ENCODE measurements around the gene INSYN1.
"Not testable (repeated sequence)": the region's sequence is repeated elsewhere in the genome, so short reads cannot be mapped to it uniquely, and the experiment has no call there.

- not testable (repeated sequence) for TF ChIP-seq CTCF (conservative IDR thresholded peaks at IDR 0.05; ENCODE audit: low read length); EZH2phosphoT487 (IDR thresholded peaks at IDR 0.05; ENCODE audit: borderline replicate concordance, low read depth, low read length)
These were observed 50.6 kb downstream of the INSYN1 start for GRCh38 chr15:73702311-73703239.
